Islet precursor cell (in vitro differentiated cells): ENCODE data around the gene C3orf38.
A peak's percentile ranks its signal among the peaks of the same experiment; 100 is the strongest.
"Not testable (repeated sequence)": the region's sequence is repeated elsewhere in the genome, so short reads cannot be mapped to it uniquely, and the experiment has no call there.

Experiments
- DNase-seq: peaks from one replicate; pipeline ENCODE4 v3.0.0-alpha.2; 2018

The C3orf38 gene

GRCh38 chr3:88149509-88150362 is at the start of gene C3orf38:
TSS of gene C3orf38 (plus strand) at chr3:88149959. CDS start at chr3:88150053, 94 bp downstream.
- peak; percentile 96 for DNase-seq

- no peak for DNase-seq
These were observed 48.6 kb upstream of the C3orf38 start for GRCh38 chr3:88101142-88101541.

GRCh38 chr3:88105325-88105724 is 44.4 kb upstream of the C3orf38 start:
- DNase-seq: no peak

GRCh38 chr3:88112289-88112688 is 37.5 kb upstream of the C3orf38 start:
- DNase-seq: no peak

- DNase-seq: peak; percentile 63
These were observed 36.2 kb upstream of the C3orf38 start for GRCh38 chr3:88113311-88114162.

- DNase-seq: no peak
These were observed 34.7 kb upstream of the C3orf38 start for GRCh38 chr3:88114878-88115549.

GRCh38 chr3:88117683-88118082 is 32.1 kb upstream of the C3orf38 start:
- no peak for DNase-seq

- DNase-seq: not testable (repeated sequence)
These were observed 31.2 kb upstream of the C3orf38 start for GRCh38 chr3:88118603-88119002.

GRCh38 chr3:88123526-88123925 is 26.2 kb upstream of the C3orf38 start:
- DNase-seq: no peak

- no peak for DNase-seq
These were observed 18.1 kb upstream of the C3orf38 start for GRCh38 chr3:88131695-88132094.

GRCh38 chr3:88132894-88133293 is 16.9 kb upstream of the C3orf38 start:
- no peak for DNase-seq

GRCh38 chr3:88133711-88134263 is 16.0 kb upstream of the C3orf38 start:
- DNase-seq: no peak

GRCh38 chr3:88137836-88138235 is 11.9 kb upstream of the C3orf38 start:
- DNase-seq: no peak

- no peak for DNase-seq
These were observed 8.2 kb upstream of the C3orf38 start for GRCh38 chr3:88141458-88142083.

GRCh38 chr3:88142094-88142624 is 7.6 kb upstream of the C3orf38 start:
- DNase-seq: no peak

GRCh38 chr3:88147261-88147660 is 2.5 kb upstream of the C3orf38 start:
- DNase-seq: no peak

- no peak for DNase-seq
These were observed 1.1 kb upstream of the C3orf38 start for GRCh38 chr3:88148651-88149050.

- no peak for DNase-seq
These were observed 654 bp upstream of the C3orf38 start for GRCh38 chr3:88149101-88149508.

GRCh38 chr3:88150371-88150770 is 612 bp downstream of the C3orf38 start:
- DNase-seq: no peak

- no peak for DNase-seq
These were observed 1.0 kb downstream of the C3orf38 start for GRCh38 chr3:88150806-88151205.

- DNase-seq: no peak
These were observed 1.6 kb downstream of the C3orf38 start for GRCh38 chr3:88151358-88151757.

GRCh38 chr3:88152841-88153240 is 3.1 kb downstream of the C3orf38 start:
- DNase-seq: no peak
